ENCODE data around the gene ADAMTS19.

ADAMTS19 gene

DNA sequence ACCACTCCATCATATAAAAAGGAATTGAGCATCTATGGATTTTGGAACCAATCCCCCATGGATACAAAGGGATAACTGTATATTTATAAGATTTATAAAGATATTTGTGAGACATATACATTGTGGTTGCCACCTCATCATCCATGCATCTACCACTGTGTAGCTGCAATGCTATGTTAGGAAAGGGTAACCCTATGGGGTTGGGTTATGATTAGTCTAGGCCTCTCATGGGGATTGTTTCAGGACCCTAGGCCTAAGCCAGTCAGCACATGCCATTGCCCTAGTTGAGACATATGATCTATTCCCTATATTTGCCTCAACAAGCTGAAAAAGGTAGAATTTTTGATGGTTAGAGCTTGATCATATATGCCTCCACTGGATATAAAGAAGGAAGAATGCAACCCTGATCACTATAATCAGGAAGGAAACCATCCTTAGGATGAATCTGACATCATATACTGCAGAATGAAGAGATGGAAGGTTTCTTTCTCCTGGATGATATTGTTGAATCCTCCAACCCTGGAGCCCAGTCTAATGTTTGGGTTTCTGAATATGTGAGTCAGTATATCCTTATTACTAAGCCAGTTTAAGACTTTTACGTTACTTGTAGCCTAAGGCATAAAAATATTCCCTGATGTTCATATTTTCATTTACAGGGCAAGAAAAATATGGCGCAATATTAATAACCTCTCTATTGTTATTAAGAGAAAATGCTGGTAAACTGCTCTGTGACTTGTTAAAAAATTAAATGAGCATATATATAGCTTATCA lies 94.2 kb downstream of the ADAMTS19 start:
- TF ChIP-seq ZNF70 (CRISPR knock-in tag; IDR thresholded peaks at IDR 0.05) (no peak), ZFP30 (CRISPR knock-in tag; IDR thresholded peaks at IDR 0.05) (no peak), ARNTL (CRISPR knock-in tag; IDR thresholded peaks at IDR 0.05; ENCODE audit: borderline replicate concordance, low read depth) (no peak)
- TF ChIP-seq, protein P1, sequence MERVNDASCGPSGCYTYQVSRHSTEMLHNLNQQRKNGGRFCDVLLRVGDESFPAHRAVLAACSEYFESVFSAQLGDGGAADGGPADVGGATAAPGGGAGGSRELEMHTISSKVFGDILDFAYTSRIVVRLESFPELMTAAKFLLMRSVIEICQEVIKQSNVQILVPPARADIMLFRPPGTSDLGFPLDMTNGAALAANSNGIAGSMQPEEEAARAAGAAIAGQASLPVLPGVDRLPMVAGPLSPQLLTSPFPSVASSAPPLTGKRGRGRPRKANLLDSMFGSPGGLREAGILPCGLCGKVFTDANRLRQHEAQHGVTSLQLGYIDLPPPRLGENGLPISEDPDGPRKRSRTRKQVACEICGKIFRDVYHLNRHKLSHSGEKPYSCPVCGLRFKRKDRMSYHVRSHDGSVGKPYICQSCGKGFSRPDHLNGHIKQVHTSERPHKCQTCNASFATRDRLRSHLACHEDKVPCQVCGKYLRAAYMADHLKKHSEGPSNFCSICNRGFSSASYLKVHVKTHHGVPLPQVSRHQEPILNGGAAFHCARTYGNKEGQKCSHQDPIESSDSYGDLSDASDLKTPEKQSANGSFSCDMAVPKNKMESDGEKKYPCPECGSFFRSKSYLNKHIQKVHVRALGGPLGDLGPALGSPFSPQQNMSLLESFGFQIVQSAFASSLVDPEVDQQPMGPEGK (CRISPR knock-in tag; IDR thresholded peaks at IDR 0.05; ENCODE audit: borderline replicate concordance), result no peak
- ATAC-seq, result no peak

DNA sequence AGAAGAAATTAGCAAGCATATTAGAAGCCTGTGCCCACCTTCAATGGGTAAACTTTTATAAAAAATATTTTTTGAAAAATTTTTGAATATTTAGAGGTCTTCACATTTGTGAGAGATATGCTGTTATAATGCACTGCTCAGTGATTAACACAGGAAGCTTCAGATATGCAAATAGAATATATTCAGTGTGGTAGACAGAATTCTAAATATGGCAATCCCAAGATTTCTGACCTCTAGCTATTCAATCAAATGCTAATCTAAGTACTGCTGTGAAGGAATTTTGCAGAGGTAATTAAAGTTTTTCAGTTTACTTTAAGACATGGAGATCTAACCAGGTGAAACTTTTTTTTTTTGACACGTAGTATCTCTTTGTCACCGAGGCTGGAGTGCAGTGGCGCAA lies 103.5 kb downstream of the ADAMTS19 start:
- no peak for ATAC-seq
- TF ChIP-seq, protein P2, sequence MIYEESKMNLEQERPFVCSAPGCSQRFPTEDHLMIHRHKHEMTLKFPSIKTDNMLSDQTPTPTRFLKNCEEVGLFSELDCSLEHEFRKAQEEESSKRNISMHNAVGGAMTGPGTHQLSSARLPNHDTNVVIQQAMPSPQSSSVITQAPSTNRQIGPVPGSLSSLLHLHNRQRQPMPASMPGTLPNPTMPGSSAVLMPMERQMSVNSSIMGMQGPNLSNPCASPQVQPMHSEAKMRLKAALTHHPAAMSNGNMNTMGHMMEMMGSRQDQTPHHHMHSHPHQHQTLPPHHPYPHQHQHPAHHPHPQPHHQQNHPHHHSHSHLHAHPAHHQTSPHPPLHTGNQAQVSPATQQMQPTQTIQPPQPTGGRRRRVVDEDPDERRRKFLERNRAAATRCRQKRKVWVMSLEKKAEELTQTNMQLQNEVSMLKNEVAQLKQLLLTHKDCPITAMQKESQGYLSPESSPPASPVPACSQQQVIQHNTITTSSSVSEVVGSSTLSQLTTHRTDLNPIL (CRISPR knock-in tag; IDR thresholded peaks at IDR 0.05; ENCODE audit: low read depth), result no peak
- TF ChIP-seq TOX (CRISPR knock-in tag; IDR thresholded peaks at IDR 0.05; ENCODE audit: borderline replicate concordance) (no peak), CSDC2 (CRISPR knock-in tag; IDR thresholded peaks at IDR 0.05) (no peak), GLIS3 (CRISPR knock-in tag; IDR thresholded peaks at IDR 0.05) (no peak), ZNF8 (CRISPR knock-in tag; IDR thresholded peaks at IDR 0.05) (no peak), PPARA (CRISPR knock-in tag; IDR thresholded peaks at IDR 0.05; ENCODE audit: borderline replicate concordance) (no peak), ESRRG (CRISPR knock-in tag; IDR thresholded peaks at IDR 0.05) (no peak), ZNF70 (CRISPR knock-in tag; IDR thresholded peaks at IDR 0.05) (no peak), ISL1 (CRISPR knock-in tag; IDR thresholded peaks at IDR 0.05) (no peak), RARB (CRISPR knock-in tag; IDR thresholded peaks at IDR 0.05) (no peak), OSR1 (CRISPR knock-in tag; IDR thresholded peaks at IDR 0.05) (no peak), ZC3H10 (CRISPR knock-in tag; IDR thresholded peaks at IDR 0.05) (no peak), ZFP30 (CRISPR knock-in tag; IDR thresholded peaks at IDR 0.05) (no peak), ZNF565 (CRISPR knock-in tag; conservative IDR thresholded peaks at IDR 0.05; ENCODE audit: low read depth) (no peak)
- TF ChIP-seq, protein P1 (CRISPR knock-in tag; IDR thresholded peaks at IDR 0.05; ENCODE audit: borderline replicate concordance), result no peak

GRCh38 chr5:129569295-129569694 lies 109.2 kb downstream of the ADAMTS19 start:
- no peak for ATAC-seq
- TF ChIP-seq GLIS3 (CRISPR knock-in tag; IDR thresholded peaks at IDR 0.05) (no peak), CSDC2 (CRISPR knock-in tag; IDR thresholded peaks at IDR 0.05) (no peak), ZFP30 (CRISPR knock-in tag; IDR thresholded peaks at IDR 0.05) (no peak), TOX (CRISPR knock-in tag; IDR thresholded peaks at IDR 0.05; ENCODE audit: borderline replicate concordance) (no peak), RARB (CRISPR knock-in tag; IDR thresholded peaks at IDR 0.05) (no peak), SNAI2 (CRISPR knock-in tag; IDR thresholded peaks at IDR 0.05) (no peak), ISL1 (CRISPR knock-in tag; IDR thresholded peaks at IDR 0.05) (no peak), ZNF70 (CRISPR knock-in tag; IDR thresholded peaks at IDR 0.05) (no peak), ZNF565 (CRISPR knock-in tag; conservative IDR thresholded peaks at IDR 0.05; ENCODE audit: low read depth) (no peak), ZNF8 (CRISPR knock-in tag; IDR thresholded peaks at IDR 0.05) (no peak), POU6F1 (CRISPR knock-in tag; IDR thresholded peaks at IDR 0.05; ENCODE audit: borderline replicate concordance, low read depth) (no peak), PPARA (CRISPR knock-in tag; IDR thresholded peaks at IDR 0.05; ENCODE audit: borderline replicate concordance) (no peak), BACH2 (CRISPR knock-in tag; IDR thresholded peaks at IDR 0.05; ENCODE audit: borderline replicate concordance) (no peak), ZC3H10 (CRISPR knock-in tag; IDR thresholded peaks at IDR 0.05) (no peak), OSR1 (CRISPR knock-in tag; IDR thresholded peaks at IDR 0.05) (no peak), ZFP3 (CRISPR knock-in tag; IDR thresholded peaks at IDR 0.05) (no peak), ESRRG (CRISPR knock-in tag; IDR thresholded peaks at IDR 0.05) (no peak)
- TF ChIP-seq, protein P2 (CRISPR knock-in tag; IDR thresholded peaks at IDR 0.05; ENCODE audit: low read depth), result no peak

All from SK-N-SH treated with all-trans-retinoic acid at 6 μM for 48 hours (cell line).